ENCODE measurements around the gene TINAGL1.
A peak's percentile ranks its signal among the peaks of the same experiment; 100 is the strongest.

The TINAGL1 gene

DNA sequence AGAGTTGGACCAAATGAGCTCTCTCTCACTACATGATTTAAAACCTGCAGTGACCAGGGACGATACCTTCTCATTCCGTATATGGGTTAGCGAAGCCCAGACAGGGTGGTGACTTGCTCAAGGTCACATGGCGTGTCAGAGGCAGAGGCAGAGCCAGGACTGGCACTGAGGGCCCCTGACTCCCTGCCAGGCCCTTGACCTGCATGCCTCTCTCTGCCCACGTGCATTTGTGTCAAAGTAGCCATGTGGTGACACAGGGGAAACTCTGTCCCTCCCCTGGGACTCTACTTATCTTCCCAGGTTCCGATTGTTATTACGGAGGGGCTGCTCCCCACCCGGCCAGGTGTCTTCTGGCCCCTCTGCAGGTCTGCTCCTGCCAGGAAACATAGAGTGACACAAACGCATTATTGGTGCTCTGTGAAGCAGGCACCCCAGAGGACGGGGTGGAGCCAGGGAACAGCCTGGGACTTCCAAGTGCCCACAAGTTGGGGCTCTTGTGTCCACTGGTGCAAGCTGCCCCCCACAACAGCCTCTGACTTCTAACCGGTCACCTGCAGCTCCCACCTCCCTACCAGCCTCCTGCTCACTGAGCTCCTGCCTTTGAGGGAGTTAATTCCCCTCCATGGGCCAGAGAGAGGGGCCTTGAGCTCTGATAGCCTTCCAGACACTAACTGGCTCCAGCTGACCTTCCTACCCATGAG lies 7.3 kb upstream of the TINAGL1 start:
- DNase-seq (ENCODE audit: low spot score) = peak; percentile 15

DNA sequence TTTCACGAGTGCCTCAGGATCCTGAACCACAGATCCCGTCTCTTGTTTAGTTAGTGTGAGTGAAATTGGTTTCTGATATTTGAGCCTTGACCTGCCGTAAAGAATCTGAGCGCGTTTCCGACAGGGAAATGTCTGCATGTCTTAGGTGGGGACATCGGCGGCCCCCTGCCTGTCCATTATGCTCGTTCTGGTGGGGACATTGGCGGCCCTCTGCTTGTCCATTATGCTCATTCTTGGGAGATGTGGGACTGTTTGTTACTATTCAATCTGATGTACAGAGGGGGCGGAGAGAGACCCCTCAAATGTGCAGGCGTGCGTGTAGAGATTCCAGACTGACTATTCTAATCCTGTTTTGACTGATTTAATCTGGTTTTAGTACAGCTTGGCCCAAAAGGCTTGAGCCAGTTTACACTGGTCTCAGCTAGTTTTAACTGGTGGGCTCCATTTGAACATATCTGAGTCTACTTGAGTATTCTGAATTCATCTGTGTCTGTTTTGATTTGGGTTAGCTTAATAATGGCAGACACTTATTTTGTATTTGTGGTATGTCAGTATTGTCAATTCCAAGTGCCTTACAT lies 6.6 kb upstream of the TINAGL1 start:
- no peak for DNase-seq (ENCODE audit: low spot score)

DNA sequence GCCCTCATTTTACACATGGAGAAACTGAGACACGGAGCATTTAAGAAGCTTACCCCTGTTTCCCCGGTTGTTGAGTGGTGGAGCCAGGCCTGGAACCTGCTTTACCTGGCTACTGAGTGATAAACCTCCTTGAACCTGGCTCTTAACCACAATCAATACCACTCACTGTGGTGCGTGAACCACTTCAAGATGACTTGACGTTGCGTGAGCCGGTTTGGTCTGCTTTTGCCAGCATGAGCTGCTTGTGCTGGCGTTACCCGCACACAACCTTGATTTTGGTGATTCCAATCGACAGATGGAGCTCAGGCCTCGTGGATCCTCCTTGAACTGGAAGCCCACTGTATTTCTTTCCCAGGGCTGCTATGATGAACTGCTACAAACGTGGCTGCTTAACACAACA lies 6.1 kb upstream of the TINAGL1 start:
- DNase-seq (ENCODE audit: low spot score) = no peak

DNA sequence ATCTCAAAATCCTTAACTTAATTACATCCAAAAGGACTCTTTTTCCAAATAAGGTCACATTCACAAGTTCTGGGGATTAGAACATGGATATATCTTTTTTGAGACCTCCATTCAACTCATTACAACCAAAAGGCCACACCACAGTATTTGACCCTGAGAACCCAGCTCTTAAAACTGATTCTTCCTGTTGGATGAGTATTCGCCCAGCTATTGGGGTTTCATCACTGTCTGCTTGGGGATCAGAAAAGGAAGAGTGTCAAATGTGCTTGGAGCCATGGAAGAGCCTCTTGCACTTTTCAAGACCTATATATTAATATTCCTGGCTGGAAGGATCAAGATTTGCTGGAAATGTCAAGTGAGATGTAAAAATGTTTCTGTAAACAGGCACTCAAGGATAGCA lies 5.4 kb upstream of the TINAGL1 start:
- DNase-seq (ENCODE audit: low spot score) = no peak

DNA sequence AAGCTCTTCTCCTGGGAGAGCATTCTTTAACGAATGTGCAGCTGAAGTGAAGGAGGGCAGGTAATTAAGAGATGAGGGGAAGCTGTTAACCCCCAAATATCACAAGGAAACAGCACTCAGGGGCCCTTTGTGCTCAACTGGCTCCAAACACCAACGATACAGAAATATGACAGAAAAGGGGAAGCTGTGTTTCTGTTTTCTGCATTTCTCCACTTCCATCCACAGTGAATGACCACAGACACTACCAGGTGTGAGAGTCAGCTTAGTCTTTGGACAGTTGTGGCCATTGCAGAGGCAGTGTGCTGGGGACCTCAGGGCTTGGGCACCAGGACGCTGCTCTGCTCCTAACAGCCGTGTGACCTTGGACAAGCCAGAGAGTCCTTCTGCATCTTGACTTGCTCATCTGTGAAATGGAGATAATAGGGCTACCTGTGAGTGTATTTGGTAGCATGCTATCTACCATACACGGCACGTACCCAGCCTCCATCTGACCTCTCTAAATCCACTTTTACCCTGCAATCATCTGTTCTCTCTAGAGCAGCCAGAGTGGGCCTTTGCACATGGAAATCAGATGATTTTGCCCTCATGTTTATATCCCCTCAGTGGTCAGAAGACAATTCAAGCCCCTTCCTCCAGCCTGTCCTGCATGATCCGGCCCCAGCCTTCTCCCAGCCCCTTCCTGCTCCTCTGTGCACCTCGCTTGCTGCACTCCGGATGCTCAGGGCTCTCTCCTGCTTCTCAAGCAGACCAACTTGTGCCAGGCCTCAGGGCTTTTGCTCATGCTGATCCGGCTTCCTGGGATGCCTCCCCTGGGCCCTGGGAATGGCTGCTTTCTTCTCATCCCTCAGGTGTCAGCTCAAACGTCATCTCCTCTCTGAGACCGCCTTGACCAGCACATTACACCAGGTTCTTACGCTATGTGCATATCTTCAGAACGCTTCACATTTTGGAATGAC lies 4.7 kb upstream of the TINAGL1 start:
- DNase-seq (ENCODE audit: low spot score) = no peak

DNA sequence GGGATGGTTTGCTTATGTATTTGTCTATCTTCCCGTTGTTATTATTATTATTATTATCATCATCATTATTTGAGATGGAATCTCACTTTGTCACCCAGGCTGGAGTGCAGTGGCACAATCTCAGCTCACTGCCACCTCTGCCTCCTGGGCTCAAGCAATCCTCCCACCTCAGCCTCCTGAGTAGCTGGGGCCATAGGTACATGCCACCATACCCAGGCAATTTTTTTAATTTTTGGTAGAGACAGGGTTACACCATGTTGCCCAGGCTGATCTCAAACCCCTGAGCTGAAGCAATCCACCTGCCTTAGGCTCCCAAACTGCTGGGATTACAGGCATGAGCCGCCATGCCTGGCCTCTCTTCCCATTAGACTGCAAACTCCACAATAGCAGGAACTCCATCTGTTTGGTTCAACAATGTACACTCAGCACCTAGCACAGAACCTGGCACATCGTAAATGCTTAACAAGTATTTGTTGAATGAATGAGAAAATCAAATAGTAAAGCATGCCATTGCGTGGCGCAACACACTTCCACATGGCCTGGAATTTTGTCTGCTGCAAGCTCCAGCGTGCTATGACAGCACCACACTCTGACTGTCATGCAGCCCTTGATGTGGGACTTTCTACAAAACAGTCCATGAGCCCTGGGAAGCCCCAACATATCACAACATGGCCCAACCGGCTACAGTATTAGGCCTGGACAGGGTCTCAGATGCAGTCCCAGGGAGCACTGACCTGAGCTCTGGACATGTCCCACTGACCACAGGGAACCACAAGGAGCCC lies 3.8 kb upstream of the TINAGL1 start:
- DNase-seq (ENCODE audit: low spot score) = no peak

DNA sequence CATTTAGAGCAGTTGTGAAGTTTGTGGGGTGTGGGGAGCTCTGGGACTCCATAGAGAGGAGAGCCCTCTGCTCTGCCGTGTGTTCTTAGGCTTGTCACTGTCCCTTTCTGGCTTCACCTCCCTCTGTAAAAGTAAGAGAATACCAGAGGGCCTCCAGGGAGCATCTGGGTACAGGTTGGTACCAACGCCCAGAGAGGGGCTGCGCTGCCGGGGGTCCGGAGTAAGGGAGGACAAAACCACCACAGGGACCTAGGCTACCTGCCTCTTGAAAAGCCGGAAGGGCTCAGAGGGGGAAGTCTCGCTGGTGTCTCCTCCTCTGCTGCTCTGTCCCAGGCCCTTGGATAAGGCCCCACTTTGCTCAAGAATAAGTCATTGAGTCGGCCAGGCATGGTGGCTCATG lies 3.1 kb upstream of the TINAGL1 start:
- DNase-seq (ENCODE audit: low spot score) = no peak

DNA sequence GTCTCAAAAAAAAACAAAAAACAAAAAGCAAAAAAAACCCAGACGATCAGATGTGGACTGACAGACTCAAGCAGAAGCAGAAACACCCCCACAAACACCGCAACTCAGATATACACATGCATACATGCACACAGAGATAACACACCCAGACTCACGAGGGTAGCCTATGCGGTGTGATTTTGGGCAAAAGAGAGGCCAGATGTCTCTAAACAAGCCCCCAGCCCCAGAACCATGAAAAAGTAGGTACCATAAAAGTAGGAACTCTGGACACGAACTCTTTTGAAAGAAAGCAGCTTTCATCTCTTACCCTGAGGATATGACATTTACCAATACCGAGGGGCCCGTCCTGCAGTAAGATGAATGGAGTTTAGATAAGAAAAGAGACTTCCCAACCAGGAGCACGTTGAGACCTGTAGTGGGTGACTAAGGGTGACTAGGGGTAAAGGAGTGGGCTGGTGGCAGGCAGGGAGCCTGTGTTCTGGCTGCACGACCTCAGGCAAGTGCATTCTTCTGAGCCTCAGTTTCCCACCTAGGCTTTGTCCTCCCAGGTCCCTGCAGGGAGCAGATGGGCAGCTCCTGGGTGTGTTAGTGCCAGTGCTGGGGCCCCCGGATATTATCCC lies 1.5 kb upstream of the TINAGL1 start:
- DNase-seq (ENCODE audit: low spot score) = no peak

DNA sequence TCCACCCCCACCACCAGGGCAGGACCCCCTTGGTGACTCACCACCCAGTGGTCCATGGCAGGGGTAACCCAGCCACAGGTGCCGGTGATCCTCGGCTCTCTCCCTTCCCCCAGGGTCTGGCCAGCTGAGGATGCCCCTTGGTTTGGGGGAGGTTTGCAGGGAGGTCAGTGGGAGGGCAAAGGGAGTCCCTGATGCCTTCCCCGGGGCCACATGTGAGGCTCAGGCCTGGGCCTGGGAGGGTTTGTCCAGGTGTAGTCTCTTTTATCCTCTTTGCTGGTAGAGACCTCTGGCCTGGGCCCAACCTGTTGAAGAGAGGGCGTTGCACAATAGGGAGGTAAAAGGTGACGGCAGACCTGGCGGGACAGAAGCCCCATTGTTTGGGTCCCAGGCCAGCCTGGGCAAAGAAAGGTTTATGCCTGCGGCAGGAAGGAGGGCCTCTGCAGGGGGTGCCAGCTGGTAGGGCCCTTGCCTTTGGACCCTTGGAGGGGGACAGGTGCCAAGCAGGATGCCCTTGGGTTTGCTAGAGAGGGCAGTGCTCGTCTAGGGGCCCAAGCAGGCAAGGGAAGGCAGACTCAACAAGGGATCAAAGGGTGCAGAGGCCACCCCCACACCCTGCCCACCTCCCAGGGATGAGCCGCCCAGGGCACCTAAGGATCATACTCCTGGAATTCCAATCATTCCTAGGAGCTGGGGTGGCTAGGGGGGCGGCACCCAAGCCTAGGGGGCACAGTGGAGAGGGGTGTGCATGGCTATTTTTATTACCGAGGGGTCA lies 760 bp upstream of the TINAGL1 start:
- DNase-seq (ENCODE audit: low spot score) = peak; percentile 19

DNA sequence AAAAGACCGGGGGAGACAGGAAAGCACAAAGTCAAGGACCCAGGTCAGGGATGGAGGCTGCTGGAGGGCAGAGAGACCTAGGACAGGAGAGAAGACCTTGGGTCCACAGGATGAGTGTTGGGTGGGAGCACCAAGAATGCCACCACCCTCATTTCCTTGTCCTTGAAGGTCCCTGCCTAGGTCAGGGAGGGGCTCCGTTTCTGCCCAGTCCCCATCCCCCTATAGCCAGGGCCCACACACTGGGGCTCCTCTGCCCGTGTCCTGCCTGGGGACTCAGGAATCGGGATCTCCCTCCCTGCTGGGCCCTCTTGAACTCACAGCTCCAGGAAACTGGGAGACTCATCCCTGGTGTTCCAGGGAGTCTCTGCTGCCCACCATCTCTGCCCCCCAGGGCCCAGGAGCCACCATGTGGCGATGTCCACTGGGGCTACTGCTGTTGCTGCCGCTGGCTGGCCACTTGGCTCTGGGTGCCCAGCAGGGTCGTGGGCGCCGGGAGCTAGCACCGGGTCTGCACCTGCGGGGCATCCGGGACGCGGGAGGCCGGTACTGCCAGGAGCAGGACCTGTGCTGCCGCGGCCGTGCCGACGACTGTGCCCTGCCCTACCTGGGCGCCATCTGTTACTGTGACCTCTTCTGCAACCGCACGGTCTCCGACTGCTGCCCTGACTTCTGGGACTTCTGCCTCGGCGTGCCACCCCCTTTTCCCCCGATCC lies 584 bp downstream of the TINAGL1 start:
- DNase-seq (ENCODE audit: low spot score) = peak; percentile 21

DNA sequence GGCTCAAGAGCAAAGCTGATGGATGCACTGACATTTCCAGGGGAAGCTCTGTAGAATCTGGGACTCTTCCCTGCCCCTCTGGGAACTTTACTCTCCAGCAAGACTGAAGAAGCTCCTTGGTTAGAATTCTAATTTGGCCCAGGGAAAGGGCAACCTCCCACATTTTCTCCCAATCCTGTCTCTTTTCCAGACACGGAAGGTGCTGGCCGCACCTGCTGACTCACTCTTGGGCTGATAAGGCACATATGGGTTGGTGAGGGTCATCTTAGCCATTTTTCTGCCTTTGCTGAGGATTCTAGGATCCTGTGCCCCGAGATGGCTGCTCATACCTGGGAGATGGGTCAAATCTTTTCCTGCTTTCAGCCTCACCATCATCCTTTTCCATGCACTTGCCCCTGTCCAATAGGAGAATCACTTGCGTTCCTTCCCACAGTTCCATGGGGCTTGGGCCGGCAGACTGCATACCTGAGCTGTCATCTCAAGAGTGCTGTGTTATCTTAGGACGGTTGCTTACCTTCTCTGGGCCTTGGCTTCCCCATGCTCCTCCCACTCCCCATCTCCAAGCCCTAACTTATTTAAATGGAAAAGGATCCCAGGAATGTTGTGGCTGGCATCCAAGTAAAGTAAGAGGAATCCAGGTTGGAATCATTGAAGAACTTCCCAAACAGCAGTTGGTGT lies 1.3 kb downstream of the TINAGL1 start:
- DNase-seq (ENCODE audit: low spot score) = no peak

DNA sequence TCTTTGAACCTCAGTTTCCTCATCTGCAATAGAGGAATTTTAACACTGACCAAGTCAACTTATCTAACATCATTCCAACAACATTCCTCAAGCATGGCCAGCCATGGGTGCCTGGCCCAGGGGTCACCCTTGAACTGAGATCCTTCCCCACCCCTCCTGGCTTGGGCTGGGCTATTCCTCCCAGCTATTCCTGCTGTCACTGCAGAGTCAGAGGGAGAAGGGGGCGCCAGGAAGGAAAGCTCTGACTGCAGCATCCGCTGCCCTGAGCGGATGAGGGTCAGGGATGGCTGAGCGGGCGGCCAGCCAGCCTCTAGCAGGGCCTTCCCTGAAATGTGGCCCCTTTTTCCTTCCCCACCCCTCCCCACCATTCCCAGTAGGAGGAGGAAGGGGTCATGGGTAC lies 3.1 kb downstream of the TINAGL1 start:
- no peak for DNase-seq (ENCODE audit: low spot score)

DNA sequence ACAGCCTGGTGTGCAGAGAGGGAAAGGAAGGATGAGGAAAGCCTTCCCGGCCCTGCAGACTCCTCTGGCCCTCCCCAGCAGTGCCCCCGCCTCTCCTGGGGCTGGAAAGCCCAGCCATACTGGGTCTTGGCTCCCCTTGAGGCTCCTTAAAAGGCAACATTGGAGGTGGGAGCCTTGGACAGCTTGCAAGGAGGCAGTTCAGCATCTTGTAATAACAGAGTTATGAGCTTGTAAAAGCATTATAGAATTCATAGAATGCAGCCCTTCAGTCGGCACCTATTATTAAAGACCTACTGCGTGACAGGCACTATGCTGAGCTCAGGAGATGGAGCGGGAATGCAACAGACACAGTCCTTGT lies 4.2 kb downstream of the TINAGL1 start:
- no peak for DNase-seq (ENCODE audit: low spot score)

DNA sequence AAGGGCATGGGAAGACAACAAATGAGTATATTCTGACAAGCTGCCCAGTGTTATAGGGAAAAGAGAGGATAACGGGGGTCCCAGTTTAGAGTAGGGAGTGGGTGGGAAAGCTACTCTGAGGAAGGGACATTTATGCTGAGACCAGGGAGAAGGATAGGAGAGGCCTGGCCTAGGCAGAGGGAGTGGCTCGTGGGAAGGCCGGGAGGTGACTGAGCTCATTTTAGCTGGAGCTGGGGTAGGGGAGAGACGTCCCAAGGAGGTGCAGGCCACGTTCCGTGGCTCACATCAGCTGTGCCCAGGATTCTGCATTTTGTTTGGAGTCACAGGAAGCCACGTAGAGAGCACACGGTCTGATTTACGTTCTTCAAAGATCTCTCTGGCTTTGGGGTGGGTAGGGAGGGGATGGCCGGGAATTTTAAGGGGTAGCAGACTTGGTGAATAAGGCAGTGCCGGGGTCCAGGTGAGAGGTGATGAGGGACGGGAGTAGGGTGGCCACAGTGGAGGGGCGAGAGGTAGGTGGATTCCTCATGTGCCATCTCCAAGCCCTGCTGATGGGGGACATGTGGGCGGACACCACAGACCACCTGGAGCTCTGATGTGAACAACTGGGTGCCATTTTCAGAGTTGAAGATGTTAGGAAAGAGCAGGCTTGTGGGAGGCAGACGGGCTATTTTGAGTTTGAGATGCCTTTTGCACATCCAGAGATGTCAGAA lies 4.7 kb downstream of the TINAGL1 start:
- DNase-seq (ENCODE audit: low spot score) = no peak

DNA sequence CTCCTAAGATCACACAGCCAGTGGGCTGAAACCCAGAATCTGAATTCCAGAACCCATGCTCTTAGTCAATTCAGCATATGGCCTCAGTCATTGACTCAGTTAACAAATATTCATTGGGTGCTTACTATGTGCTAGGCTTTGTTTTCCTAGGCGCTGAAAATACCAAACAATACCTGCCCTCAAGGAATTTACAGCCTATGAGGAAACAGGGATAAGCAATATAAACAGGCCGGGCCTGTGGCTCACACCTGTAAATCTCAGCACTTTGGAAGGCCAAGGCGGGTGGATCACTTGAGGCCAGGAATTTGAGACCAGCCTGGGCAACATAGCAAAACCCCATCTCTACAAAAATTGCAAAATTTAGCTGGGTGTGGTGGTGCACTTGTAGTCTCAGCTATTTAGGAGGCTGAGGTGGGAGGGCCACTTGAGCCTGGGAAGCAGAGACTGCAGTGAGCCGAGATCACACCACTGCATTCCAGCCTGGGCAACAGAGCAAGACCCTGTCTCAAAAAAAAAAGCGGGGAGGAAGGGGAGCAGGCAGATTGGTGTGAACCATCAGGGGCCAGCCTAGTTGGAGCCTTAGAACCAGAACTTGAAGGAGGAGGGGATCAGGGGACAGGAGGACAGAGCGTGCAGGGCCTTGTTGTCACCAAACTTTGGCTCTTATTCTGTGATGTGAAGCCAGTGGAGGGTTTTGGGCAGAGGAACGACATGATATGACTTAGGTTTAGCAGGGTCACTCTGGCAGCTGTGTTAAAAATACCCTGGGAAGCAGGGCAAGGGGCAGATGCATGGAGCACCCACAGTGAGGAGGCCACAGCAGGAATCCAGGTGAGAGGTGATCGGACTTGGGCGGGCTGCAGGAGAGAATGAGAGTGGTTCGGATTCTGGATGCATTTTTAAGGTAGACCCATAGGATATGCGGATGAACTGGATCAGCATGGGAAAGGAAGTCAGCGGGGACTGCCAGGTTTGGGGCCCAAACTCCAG lies 5.8 kb downstream of the TINAGL1 start:
- DNase-seq (ENCODE audit: low spot score) = no peak

DNA sequence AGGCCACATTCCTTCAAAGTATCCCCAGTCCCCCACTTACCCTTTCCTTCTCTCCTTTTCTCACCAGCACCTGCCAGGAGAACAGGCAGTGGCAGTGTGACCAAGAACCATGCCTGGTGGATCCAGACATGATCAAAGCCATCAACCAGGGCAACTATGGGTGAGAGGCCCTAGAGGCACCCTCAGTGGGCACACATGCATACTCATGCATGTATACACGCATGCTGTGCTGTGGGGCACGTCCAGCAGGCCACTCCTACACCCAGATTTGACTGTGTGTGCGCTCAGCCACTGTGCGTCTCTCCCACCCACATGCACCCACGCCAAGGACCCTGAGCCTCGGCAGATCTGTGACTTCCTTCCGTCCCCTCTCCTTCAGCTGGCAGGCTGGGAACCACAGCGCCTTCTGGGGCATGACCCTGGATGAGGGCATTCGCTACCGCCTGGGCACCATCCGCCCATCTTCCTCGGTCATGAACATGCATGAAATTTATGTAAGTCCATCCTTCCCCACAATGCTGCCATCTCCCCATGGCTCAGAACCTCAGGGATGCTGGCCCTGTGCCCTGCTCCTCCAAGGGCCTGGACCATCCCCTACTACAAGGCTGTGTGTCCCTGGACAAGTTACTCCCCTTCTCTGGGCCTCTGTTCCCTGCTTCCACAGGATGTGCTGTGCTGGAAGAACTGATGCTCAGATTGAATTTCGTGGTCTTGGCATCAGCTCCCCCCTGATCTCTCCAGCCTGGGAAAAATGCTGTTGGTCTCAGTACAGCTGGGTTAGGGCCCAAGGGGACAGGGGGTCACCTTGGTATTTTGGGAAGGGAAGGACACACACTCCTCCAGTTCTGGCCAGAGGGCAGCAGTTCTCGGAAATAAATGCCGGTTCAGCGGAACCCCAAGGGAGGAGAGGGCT lies 7.0 kb downstream of the TINAGL1 start:
- DNase-seq (ENCODE audit: low spot score) = no peak

All from D341Med (cell line).